Cardiac septum (tissue), 1 donor: ENCODE results near the gene SEC61A2. TPM values are rescaled to one million over a fixed set of nuclear protein-coding genes. Genes with fewer than 3 reads are reported as not detected.
"Not testable (repeated sequence)": the region's sequence is repeated elsewhere in the genome, so short reads cannot be mapped to it uniquely, and the experiment has no call there.

Experiments
- DNase-seq: peaks from one replicate; pipeline ENCODE4 v3.0.0-alpha.2; 2020; ENCODE audit warnings: low spot score
- intact Hi-C: fragments of 100-400 bp; cut with DNase I; formaldehyde crosslinking; loops from one replicate; pipeline ENCODE4 v1.14.0; 2022
- long read RNA-seq: library from polyadenylated mRNA; unstranded; transcript quantifications from one replicate; pipeline ENCODE4 v2.0.0, GENCODE V29; 2021
- total RNA-seq: library from RNA; stranded (reverse); fragmentation: NEBNext Ultra II Directional; extraction: Animal tissue kit (Norgen Biotek cat#: 25700); gene quantifications from one replicate; pipeline ENCODE4 v1.2.1, GENCODE V29; 2021
- donor health status: DM: no; HTN: no; CAD: no.

Gene SEC61A2
- total RNA-seq, result 14.5 TPM
- long read RNA-seq, transcript SEC61A2-201 (12 exons, 1,893 nt), result major isoform, 17 of 21 reads
- long read RNA-seq, partial matches to known transcripts, result 3 of 21 reads
- long read RNA-seq, other reads (novel, unspliced or antisense), result 1 of 21 reads

DNA sequence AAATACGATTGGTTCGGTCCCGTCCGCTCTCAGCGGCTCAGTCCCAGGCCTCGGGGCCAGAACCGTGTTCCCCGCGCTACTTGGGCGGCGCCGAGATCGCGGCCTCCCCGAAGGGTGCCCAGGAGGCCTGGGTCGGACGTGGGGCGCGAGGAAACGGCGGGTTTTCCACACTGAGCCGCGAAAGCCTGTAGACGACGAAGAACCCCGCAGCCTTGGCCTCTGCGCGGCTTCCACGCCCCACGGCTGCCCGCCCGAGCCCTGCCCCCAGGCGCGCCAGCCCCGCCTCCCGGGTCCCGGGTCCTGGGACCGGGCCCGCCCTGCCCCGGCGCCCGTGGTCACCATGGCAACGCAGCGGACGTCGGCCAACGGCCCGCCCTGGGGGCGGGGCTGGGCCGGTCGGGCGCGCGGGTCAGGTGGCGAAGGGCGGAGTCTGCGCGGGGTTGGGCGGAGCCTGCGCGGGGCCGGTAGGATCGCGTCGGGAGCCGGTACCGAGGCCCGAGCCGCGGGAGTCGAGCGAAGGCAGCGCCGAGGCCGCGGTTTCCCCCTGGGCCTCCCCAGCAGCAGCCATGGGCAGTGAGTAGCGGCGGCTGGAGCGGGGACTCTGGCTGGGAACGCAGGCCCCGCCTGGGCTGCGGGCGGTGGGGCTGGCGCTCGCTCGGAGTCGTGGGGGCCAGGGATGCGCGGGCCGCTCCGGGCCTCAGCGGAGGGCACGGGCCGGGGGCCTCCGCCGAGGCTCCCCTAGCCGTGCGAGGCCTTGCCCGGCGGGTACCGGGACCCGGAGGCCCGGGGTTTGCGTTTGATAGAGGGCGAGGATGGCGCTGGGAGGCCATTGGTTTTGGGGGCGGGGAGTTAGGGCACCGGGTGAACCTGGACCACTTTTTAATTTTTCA lies at the start of gene SEC61A2:
Gene SEC61A2, plus strand, starts transcription at position 456 of the 890 bp plus-strand sequence. Its CDS starts 111 bp downstream, at position 567.
- DNase-seq, result peak; percentile 99
- intact Hi-C loops, result loop anchor here (1.0 to 2.0 kb wide), 2 partner anchors 61 to 86 kb away; partner anchors contain the start of gene DHTKD1

DNA sequence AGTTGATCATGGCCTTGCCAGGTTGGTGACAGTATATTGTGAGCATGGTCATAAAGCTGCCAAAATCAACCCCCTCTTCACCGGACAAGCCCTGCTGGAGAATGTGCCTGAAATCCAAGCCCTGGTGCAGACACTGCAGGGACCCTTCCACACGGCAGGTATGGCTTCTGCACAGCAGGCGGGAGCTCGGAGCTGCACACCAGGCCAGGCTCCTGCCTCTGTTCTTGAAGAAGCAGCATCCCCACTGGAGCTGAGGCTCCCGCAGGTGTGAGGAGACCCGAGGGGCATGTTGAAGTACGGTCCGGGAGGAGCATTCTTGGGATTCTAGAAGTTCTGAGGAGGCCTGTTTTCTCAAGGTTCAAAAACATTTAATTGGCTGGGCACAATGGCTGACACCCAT lies 48.0 kb upstream of the SEC61A2 start:
- no peak for DNase-seq
- intact Hi-C loops, result no loop called here

DNA sequence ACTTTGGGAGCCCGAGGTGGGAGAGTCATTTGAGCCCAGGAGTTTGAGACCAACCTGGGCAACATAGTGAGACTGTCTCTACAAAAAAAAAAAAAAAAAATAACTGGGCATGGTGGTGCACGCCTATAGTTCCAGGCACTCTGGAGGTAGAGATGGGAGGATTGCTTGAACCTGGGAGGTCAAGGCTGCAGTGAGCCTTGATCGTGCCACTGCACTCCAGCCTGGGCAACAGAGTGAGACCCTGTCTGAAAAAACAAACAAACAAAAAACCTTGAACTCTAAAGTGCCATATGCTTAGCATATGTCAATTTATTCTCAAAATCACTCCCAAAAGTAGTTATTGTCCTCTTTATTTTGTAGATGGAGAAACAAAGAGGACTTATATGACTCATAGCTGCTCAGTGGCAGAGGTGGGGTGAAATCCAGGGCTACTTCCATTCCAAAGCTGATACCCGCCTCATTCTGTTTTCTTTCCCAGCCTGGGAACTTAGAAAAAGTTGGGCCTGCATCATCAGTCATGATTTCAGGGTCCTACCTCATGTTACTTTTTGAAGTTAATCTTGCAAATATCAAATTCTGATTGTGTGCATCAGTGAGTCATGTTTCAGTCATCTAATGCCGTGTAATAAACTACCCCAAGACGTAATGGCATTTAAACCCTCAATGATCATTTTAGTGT lies 47.5 kb upstream of the SEC61A2 start:
- intact Hi-C loops, result no loop called here
- DNase-seq, result no peak

DNA sequence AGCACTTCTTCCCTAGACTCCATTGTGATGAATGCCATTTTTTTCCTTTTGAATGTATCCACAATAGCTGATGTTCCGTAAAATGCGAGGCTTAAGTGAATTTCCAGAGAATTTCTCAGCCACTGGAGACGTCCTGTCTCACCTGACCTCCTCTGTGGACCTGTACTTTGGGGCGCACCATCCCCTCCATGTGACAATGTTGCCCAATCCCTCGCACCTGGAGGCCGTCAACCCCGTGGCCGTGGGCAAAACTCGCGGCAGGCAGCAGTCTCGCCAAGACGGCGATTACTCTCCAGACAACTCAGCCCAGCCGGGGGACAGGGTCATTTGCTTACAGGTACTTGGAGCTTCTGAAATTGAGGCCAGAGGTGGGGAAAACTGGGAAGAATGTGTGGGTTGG lies 40.6 kb upstream of the SEC61A2 start:
- DNase-seq, result no peak
- intact Hi-C loops, result no loop called here

DNA sequence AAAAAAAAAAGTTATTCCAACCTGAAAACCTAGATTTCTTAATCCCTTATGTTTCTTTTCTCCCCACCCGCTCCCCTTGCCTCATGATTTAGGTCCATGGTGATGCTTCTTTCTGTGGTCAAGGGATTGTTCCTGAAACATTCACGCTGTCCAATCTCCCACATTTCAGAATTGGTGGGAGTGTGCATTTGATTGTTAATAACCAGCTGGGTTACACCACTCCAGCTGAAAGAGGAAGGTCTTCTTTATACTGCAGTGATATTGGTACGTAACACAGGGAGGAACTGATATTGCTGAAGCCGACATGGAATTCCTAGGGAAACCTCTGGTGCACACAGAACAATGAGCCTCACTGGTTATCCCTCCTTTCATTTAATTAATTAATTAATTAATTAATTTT lies 38.1 kb upstream of the SEC61A2 start:
- intact Hi-C loops, result no loop called here
- no peak for DNase-seq

DNA sequence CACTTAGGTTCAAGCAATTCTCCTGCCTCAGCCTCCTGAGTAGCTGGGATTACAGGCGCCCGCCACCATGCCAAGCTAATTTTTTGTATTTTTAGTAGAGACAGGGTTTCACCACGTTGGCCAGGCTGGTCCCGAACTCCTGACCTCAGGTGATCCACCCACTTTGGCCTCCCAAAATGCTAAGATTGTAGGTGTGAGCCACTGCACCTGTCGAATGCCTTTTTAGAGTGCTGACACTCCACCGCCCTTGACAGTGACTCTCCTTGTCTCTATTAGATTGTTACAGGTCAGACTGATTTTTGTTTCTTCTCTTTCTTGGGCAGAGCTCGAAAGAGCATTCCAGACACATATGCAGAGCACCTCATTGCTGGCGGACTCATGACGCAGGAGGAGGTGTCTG lies 32.1 kb upstream of the SEC61A2 start:
- DNase-seq, intact Hi-C loops: not testable (repeated sequence)

DNA sequence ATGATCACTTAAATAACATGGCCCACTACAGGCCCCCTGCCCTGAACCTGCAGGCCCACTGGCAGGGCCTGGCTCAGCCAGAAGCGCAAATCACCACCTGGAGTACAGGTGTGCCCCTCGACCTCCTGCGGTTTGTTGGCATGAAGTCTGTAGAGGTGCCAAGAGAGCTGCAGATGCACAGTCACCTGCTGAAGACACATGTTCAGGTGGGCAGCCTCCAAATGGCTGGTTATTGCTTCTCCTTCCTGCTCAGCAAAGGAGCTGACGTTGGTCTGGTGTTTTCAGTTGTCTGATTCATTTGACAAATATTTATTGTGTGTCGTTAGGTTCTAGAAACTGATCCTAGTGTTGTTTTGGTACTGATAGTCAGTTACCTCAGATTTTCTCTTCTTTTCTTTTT lies 31.7 kb upstream of the SEC61A2 start:
- DNase-seq, result no peak
- intact Hi-C loops, result no loop called here

DNA sequence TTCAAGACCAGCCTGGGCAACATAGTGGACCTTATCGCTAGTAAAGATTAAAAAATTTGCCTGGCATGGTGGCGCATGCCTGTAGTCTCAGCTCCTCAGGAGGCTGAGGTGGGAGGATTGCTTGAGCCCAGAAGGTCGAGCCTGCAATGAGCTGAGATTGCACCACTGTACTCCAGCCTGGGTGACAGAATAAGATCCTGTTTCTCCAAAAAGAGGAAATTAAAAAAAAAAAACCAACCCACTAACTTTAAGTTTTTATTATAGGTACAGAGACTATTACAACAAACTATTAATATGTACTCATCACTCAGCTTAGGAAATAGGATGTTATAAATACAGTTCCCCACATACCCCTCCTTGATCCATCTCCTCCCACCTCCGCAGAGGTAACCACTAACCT lies 30.5 kb upstream of the SEC61A2 start:
- DNase-seq, result no peak
- intact Hi-C loops, result no loop called here

DNA sequence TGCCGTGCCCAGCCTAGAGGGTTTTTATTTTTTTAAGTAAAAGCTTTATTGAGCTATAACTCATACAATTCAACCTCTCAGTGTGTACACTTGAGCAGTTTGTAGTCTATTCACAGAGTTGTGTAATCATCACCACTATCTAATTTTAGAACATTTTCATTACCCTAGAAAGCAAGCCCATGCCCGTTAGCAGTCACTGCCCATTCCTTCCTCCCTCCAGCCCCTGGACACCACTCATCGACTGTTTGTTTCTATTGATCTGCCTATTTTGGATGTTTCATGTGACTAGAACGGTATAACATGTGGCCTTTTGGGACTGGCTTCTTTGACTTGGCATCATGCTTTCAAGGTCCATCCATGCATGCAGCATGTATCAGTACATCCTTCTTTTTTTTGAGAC lies 25.7 kb upstream of the SEC61A2 start:
- intact Hi-C loops, result no loop called here
- no peak for DNase-seq

DNA sequence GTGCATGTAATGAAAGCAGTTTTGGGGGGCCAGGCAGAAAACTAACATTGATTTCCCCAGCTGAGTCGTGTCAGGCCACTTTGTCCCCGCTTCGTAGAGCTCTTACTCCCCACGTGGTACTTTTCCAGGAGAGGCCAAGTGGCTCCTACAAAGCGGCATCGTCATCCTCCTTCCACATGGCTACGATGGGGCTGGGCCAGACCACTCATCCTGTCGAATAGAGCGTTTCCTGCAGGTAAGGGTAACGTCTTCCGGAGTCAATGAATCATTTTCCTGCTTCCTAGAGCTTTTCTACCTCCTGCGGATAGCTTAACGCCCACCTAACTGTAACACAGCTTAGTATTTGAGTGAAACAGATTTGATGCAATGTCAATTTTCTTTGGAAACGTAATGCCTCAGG lies 21.7 kb upstream of the SEC61A2 start:
- no peak for DNase-seq
- intact Hi-C loops, result no loop called here

DNA sequence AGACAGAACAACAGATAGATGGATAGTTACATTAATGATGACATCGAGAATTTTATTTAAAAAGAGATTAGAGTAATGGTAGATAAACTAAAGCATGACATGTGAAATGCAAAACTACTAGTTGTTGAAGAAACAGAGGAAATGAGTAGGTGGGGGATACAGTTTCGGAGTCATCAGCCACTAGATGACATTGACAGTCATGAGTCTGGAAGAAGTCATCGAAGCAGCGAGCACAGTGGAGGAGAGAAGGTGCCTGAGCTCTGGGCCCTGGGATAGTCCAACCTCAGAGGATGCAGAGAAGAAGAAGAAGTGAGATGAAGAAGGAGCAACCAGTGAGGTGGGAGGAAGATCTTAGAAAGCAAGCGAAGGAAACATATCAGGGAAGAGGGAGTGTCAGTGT lies 20.2 kb upstream of the SEC61A2 start:
- intact Hi-C loops, result no loop called here
- no peak for DNase-seq

DNA sequence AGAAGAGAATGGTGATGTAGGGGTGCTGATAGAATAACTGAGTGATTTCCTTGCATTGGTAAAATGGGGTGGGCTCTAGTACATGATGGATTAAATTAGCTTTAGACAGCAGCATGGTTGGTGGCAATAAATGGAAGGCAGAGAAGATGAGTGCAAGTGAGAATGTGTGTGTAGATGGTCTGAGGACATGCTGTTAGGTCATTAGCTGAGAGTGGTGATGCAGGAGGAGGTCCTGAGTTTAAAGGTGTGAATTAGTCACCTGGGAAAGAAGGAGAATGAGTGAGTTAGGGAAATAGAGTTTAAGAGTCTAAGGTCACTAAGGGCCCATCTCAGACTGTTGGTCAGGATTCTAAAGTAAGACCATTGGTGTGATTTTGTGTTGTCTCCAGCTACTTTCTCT lies 17.9 kb upstream of the SEC61A2 start:
- intact Hi-C loops, result no loop called here
- DNase-seq, result no peak

DNA sequence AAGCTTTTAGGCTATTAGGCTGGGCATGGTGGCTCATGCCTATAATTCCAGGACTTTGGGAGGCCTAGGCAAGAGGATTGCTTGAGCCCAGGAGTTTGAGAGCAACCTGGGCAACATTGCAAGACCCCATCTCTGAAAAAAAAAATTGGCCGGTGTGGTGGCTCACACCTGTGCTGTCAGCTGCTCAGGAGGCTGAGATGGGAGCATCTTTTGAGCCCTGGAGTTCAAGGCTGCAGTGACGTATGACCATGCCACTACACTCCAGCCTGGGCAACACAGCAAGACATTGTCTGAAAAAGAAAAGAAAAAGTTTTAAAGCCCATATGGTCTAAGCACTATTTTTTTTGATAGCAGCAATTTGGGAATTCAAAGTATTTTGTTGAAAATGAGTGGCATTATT lies 15.8 kb upstream of the SEC61A2 start:
- intact Hi-C loops, result no loop called here
- no peak for DNase-seq

DNA sequence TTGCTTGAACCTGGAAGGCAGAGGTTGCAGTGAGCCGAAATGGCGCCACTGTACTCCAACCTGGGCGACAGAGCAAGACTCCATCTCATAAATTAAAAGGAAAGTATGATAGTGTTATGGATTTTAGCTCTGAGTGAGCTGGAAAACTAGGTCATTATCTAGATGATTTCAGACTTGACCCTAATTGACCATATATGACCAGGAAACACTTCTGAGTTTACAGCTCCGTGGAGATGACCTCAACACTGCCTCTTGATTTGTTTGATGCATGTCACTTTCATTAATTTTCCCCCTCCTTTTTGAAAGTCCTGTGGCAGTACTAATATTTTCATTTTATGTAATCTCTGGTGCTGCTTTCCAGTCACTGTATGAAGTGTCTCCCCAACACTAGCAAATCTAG lies 7.8 kb upstream of the SEC61A2 start:
- no peak for DNase-seq
- intact Hi-C loops, result no loop called here

DNA sequence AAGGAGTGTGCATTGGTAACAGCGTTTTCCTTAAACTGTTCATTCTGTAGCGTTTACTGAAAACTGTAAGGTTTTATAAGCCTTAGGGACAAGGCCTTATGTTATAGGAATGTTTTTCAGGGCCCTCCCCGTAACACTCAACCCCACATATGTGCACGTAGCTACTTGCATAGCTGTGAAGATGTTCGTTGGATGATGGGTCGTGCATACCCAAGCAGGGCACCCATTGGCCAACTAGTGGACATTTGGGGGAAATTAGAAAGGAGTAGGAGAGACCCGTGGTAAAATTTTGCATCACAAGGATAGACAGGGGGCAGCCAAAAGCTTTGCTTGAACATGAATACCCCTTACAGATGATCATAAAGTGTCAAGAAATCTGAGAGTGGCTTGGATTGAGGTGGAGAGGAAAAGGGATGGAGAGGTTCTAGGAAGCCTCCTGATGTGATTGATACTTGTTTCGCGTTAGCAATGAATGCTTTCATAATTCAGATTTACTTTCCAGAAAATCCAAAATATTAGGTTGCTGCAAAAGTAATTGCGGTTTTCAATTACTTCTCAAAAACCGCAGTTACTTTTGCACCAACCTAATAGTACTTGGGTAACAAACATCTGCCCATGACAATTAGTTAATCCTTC lies 878 bp downstream of the SEC61A2 start:
- intact Hi-C loops, result no loop called here
- DNase-seq, result no peak

DNA sequence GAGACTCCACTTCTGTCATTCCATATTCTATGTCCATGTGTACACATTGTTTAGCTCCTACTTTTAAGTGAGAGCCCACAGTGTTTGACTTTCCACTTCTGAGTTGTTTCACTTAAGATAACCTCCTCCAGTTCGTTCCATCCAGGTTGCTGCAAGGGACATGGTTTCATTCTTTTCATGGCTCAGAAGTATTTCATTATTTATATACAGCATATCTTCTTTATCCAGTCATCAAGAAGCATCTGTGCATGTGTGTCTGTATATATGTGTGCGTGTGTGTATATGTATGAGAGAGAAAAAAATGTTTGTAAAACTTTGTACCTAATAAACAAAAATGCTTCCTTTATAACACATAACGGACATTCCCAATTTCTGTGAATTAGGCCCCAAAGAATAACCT lies 6.2 kb downstream of the SEC61A2 start:
- DNase-seq, result no peak
- intact Hi-C loops, result no loop called here

DNA sequence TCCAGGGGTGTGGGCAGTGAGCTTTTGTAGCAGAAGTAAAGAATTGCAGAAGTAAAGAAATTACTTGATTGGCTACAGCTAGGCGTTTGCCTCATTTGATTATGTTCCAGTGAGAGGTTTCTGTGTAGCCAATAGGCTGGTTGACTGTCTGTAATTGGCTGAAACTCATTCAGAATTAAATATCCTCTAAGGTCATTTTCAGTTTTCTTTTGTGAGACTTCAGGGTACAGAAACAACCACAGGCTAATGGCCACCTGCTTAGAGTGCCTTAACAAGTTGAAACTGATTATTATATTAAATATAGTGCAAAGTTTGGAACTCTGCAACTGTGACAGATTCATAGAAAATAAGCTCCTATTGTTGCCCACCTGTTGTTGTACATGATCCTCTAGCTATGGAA lies 10.6 kb downstream of the SEC61A2 start:
- intact Hi-C loops, result no loop called here

DNA sequence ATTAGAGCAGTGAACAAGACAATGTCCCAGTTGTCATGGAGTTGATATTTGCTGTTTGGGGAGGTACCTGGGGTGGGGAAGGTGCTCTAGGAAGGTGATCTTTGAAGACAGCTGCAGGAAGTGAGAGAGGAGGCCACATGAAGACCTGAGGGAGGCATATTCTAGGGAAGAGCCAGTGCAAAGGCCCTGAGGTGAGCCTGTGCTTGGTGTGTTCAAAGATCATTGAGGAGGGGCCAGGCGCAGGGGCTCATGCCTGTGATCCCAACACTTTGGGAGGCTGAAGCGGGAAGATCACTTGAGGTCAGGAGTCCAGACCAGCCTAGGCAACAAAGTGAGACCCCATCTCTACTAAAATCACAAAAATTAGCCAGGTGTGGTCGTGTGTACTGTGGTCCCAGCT lies 15.1 kb downstream of the SEC61A2 start:
- intact Hi-C loops, result no loop called here
- DNase-seq, result no peak

More for the DNA sequence above, 10.6 kb downstream of the SEC61A2 start:
- no peak for DNase-seq

DNA sequence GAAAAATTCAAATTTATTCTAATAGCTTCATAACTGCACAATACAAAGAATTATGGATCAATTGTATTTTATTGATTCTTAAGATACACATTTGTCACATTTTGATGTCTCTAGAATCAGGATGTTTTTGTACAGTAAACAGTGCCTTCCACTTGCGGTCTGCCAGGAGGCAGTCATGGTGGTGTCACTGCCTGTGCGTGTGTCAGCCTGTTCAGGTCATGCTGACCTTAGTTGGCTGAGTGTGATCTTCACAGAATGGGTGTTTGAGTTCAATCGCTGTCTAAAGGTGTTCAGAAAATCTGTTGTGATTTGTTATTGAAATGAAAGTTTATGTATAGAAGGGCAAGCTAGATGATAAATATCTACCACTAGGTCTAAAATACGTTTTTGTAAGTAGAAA lies 20.7 kb downstream of the SEC61A2 start:
- intact Hi-C loops, result no loop called here
- DNase-seq, result no peak

DNA sequence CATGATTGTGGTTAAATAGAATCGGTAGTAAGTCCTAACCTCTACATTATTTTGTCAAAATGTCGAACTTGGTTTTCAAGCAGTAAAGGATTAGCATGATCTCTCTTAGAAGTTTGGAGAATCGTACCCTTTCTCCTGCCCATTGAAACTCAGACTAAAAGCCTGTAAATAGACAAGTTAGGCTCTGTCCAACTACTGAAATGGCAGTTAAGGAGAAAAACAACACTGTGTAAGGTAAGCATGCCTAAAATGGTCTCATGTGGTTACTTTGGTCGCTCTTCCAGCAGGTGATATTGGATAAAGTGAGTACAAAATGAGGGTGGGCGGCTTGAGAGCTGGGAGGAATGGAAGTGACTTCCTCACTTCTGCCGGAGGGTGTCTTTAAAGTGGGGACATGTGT lies 25.0 kb downstream of the SEC61A2 start:
- intact Hi-C loops, result no loop called here
- DNase-seq, result no peak
